Epidermal melanocyte (primary cell): Measurements from ENCODE around the gene SIM1.

Source experiments
- DNase-seq: peaks from one replicate; pipeline ENCODE4 v3.0.0; 2011; ENCODE audit warnings: low spot score; ENCODE audit not compliant: insufficient read length

SIM1 gene

GRCh38 chr6:100456908-100457235 lies 7.8 kb downstream of the SIM1 start:
- no peak for DNase-seq

GRCh38 chr6:100456141-100456907 lies 8.4 kb downstream of the SIM1 start:
- DNase-seq = no peak

- no peak for DNase-seq
These were observed 9.2 kb downstream of the SIM1 start for GRCh38 chr6:100455230-100456124.

- DNase-seq = no peak
These were observed 10.0 kb downstream of the SIM1 start for GRCh38 chr6:100454551-100455229.

GRCh38 chr6:100453701-100454521 lies 10.8 kb downstream of the SIM1 start:
- DNase-seq = peak; percentile 59

- no peak for DNase-seq
These were observed 11.7 kb downstream of the SIM1 start for GRCh38 chr6:100452998-100453397.

DNA sequence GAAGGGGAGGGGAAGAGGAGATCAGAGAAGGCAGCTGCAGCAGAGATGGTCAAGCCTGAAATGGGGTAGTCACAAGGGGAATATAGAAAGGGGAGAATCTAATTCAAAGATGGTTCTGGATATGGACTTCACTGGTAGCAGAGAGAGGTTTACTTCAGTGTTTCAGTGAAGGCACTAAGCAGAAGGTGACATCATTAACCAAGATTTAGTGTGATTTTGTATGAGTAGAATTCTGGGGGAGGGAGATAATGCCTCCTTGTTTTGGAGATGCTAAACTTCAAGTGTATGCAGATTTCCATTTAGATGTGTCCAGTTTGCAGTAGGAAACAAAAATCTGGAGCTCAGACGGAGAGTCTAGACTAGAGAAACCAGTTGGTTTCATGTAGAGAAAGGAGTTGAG lies 13.1 kb downstream of the SIM1 start:
- DNase-seq = no peak

DNA sequence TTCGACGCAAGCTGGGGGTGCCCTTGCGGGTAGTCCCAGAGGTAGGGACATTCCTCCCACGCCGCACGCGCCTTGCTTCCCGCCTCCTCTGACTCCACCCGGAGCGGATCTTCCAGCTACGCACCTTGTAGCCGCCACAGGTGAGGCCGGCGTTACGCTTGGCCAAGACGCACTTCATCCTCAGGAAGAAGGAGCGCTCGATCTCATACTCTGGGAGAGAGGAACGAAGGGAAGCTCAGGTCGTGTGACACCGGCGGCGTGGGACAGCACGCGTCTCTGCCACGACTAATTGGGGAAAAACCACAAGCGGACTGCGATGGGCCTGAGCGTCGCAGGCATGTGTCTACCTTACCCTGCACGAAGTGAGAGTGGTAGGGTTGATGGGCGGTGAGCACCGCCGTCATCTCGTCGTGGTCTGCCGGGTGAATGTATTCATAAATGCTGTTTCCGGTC lies 15.5 kb downstream of the SIM1 start:
- no peak for DNase-seq

GRCh38 chr6:100447900-100448748 lies 16.6 kb downstream of the SIM1 start:
- no peak for DNase-seq

DNA sequence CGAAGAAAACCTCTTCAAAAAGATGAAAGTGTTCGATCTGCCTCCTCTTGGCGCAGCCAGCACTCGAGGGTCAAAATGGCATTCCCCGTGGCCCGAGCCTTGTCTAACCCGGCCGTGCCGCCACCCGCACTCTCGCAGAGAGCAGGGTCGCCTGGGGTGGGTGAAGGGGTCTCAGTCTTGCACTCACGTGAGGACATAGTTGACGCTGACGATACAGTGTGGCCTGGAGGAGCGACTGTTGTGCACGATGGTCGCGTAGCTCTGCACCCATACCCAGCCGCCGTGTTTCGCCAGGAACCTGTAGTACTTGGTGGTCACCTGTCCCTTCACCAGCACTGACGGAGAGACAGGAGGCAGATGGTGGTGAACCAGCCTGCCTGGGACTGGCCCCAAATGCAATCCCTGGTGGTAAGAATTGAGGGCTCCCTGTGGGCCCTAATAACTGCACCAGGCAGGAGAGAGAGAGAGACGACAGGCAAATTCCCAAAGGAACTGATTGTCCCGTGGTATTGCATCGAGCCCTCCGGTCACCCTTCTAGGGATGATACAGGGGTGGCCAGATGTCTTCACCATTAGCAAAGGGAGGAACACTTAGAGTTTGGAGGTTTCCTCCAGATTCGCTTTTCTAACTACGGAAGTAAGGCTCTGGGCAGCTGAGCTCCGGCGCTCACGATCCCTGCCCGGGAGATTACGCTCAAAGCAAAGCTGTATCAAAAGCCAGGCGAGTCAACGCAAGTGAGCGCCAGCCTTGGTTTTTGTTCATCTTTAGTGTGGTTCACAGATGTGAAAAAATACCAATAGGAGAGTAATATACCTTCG lies 17.4 kb downstream of the SIM1 start:
- no peak for DNase-seq

- DNase-seq = no peak
These were observed 18.3 kb downstream of the SIM1 start for GRCh38 chr6:100446115-100447080.

DNA sequence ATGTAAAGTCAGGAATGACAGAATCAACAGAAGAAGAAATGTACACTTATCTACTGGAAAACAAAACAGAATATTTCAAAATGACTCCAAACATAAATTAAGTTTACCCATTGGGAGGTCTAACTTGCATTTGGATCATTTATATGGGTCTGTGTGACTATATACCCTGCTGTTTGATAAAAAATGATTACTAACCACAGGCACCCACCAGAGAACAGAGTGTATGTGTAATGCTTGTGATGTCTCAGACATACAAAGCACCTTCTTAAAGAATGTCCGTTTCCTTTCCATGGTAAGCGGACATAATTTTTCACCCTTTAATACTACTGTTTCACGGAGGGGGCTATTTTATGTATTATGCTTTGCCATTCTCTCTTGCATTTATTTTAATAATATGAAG lies 19.2 kb downstream of the SIM1 start:
- DNase-seq = no peak

- no peak for DNase-seq
These were observed 23.8 kb downstream of the SIM1 start for GRCh38 chr6:100440935-100441334.

- no peak for DNase-seq
These were observed 29.4 kb downstream of the SIM1 start for GRCh38 chr6:100435299-100435698.

DNA sequence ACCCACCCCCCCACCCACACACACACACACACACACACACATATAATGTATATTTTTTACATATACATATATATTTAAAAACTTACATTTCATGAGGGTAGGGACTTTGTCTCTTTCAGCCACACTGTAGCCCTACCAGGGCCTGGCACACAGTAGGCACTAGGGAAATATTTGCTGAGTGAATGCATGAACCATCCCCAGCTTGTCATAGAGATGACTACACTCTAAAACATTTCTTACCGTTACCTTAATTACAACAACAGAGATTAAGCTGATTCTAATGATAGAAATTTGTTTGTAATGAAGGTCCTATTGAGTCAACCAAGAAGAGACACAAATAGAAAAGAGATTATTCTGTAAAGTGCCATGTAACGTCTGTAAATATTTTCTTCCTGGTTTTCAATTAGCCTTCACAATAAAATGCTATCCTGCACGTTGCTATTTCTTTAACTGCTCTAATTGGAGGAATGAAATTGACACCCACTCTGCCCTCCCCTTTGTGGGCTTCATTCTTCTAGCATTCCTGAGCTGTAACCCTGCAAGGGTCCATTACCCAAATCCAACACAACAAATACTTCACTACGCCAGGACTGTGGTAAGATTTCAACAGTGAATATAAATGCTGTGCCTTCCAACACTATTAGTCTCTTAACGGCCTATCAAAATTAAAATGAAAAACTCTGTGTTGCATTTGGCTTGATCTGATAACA lies 30.8 kb downstream of the SIM1 start:
- no peak for DNase-seq

- no peak for DNase-seq
These were observed 32.6 kb downstream of the SIM1 start for GRCh38 chr6:100432136-100432535.

DNA sequence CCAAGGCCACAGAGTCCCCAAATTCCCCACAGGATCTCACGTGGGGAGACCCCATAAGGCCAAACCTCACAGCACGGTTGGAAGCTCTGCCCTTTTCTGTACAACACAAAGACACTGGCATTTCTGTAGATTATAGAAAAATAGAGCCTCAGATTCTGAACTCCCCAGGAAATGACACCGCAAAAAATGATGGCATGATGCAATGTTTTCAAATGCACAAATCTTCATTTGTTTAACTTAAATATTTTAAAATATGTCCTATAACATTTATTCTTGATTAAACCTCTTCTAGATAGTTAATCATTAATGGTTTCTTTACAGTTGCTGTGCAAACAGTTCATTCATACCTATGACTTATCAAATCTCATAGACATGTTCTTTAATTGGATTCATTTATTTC lies 33.8 kb downstream of the SIM1 start:
- DNase-seq = no peak

DNA sequence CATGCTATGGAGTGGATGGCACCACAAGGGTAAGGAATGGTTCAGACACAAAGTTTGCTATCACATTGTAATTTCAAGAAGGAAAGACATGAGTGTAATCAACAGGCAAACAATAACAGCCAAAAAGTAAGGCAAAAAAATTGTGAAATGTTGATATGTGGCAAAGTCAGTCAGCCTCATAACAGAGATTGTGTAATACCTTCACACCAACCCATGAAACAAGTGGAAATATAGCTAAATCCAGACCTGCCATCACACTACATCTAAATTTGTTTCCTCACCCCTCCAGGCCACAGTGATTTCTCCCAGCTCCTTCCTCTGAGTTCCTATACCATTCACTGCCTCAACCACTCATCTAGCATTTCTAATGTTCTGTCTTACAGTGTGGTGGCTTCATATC lies 37.3 kb downstream of the SIM1 start:
- no peak for DNase-seq
